ENCODE measurements around the gene SNX11.

Gene SNX11

GRCh38 chr17:48162306-48162934 is 54.9 kb downstream of the SNX11 start:
- no peak for DNase-seq (ENCODE audit: low spot score)

- DNase-seq (ENCODE audit: low spot score) = no peak
Observed at GRCh38 chr17:48162946-48163506, 55.5 kb downstream of the SNX11 start.

DNA sequence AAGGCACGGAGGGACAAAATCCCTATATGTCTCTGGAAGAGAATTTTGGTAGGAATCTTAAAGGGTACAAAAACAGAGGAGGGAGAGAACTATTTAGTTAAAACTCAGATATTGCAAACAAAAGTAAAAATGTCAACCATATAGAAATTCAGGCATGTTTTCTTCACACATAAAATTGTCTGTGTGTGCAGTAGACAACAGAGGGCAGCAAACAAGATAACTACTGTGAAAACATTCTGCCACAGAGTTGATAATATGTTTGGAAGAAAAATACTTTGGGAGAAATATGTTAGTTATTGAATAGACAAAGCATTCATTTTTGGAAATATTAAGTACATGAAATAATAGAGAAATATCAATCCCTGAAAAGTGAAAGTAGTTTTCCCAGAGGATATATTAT is 56.2 kb downstream of the SNX11 start:
- DNase-seq (ENCODE audit: low spot score) = no peak

DNA sequence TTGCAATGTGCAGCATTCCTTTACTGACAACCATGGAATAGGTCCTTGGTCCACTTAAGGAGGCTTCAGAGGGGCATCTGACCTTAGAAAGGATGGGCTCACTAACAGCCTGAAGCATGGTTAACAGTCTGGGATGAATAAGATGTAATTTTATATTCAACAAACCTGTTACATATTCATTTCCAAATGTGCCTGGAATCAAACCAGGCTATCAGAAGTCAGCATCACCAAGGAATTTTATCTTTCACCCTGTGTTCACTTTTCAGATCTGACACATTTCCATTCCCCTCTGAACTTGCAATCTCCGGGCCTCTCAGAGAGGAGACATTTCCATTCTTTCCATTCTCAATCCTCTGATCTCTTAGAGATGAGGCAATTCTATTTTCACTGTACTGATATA is 62.4 kb downstream of the SNX11 start:
- no peak for DNase-seq (ENCODE audit: low spot score)

All from AG20443 (cell line).